ENCODE results near the gene MAPK1IP1L. TPM values are rescaled to one million over a fixed set of nuclear protein-coding genes. Genes with fewer than 3 reads are reported as not detected.

MAPK1IP1L gene
- total RNA-seq, 1 donor from 2014 or later = 100 TPM

DNA sequence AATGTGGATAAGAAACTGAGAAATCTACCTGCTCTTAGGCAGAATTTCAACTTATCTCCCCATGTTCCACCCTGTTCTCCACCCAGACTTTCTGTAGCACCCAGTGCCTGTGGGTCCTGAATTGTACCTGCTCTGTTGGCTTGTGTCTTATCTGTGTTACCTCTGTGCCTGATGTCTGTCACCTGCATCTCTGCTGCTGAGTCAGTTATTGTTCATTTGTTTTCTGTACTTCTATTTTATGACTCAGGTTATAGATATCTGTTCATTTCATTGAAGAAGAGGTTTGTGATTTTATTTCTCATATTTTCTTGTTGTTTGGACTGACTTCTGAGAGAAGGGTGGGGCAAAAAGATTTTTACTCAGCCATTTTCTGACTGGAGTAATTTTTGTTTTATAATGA lies 12.7 kb upstream of the MAPK1IP1L start:
- Mint-ChIP-seq H3K27me3 (no peaks in the 10 kb centered on the region), H3K36me3 (peaks cover 29% of the 10 kb centered on the region), H3K4me1 (ENCODE audit: unreplicated experiment) (no peaks in the 10 kb centered on the region), H3K4me3 (no peak overlapping the region), H3K27ac (peak overlapping the region; percentile 54), H3K9me3 (no peaks in the 10 kb centered on the region)
- no peak for TF ChIP-seq CTCF (conservative IDR thresholded peaks at IDR 0.05)
- no peak for DNase-seq (ENCODE audit: extremely low spot score, unreplicated experiment)

DNA sequence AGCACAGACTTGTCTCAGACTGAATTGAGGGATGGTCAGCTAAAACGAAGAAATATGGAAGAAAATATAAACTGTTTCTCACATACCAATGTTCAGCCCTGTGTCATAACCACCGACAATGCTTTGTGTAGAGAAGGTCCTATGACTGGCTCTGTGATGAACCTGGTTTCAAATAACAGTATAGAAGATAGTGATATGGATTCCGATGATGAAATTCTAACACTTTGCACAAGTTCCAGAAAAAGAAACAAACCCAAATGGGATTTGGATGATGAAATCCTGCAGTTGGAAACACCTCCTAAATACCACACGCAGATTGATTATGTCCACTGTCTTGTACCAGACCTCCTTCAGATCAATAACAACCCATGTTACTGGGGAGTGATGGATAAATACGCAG lies 7.9 kb upstream of the MAPK1IP1L start:
- no peaks in the 10 kb centered on the region for H3K27me3 Mint-ChIP-seq
- no peak overlapping the region for H3K27ac Mint-ChIP-seq
- peaks cover 13% of the 10 kb centered on the region for H3K36me3 Mint-ChIP-seq
- DNase-seq (ENCODE audit: extremely low spot score, unreplicated experiment) = no peak
- H3K9me3 Mint-ChIP-seq = no peaks in the 10 kb centered on the region
- no peak overlapping the region for H3K4me3 Mint-ChIP-seq
- no peak for TF ChIP-seq CTCF (conservative IDR thresholded peaks at IDR 0.05)
- no peaks in the 10 kb centered on the region for H3K4me1 Mint-ChIP-seq (ENCODE audit: unreplicated experiment)

DNA sequence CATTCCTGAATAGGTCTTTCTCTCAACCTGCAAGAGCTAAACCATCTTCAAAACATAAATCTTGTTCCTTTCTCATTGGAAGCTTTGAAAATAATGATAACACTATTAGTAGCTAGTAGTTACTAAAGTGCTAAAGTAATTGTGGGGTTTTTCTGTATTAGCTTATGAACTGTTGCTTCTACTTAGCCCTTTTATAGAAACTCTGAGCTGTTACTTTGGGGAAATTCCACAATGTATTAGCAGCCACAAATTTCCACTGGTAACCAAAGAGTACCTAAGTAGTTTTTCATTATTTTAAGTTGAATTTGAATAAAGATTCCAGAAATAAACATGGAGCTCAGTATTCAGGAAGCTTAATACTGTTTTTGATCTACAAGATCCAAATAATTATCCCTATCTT lies 6.4 kb upstream of the MAPK1IP1L start:
- Mint-ChIP-seq H3K36me3 (peaks cover 10% of the 10 kb centered on the region), H3K27ac (no peak overlapping the region), H3K4me3 (no peak overlapping the region), H3K4me1 (ENCODE audit: unreplicated experiment) (peaks cover 5% of the 10 kb centered on the region), H3K27me3 (no peaks in the 10 kb centered on the region), H3K9me3 (no peaks in the 10 kb centered on the region)
- DNase-seq (ENCODE audit: extremely low spot score, unreplicated experiment) = no peak
- TF ChIP-seq CTCF (conservative IDR thresholded peaks at IDR 0.05) = no peak

DNA sequence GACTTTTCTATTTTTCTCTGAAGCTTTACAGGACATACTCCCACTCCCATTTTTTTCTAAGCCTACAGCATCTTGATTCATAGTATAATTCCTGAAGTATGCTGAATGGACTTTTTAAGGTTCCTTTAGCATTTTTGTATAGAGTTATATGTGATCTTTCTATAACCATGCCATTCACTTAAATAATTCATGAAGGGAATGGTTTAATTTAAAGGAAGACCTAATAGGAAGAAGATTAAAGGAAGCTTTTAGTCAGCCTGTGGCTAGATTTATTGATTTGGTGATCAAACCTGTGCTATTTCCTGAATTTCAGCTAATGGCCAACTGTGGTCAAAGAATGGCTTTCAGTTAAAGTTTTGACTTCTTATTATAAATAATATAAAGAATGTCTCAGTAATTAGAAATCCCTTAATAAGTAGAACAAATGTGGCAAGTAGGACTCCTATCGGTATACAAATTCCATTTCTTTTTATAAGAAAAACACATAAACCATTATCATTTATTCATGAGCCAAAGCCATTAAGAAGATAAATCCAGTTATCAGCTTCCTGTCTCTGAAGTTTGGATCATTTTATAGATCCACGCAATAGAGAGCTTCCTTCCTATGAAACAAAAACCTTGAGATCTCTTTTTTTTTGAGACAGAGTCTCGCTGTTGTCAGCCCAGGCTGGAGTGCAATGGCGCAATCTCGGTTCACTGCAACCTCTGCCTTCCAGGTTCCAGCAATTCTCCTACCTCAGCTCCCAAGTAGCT lies 4.0 kb upstream of the MAPK1IP1L start:
- no peak overlapping the region for H3K27ac Mint-ChIP-seq
- H3K4me1 Mint-ChIP-seq (ENCODE audit: unreplicated experiment) = peaks cover 13% of the 10 kb centered on the region
- H3K36me3 Mint-ChIP-seq = peaks cover 13% of the 10 kb centered on the region
- H3K4me3 Mint-ChIP-seq = no peak overlapping the region
- no peak for DNase-seq (ENCODE audit: extremely low spot score, unreplicated experiment)
- no peak for TF ChIP-seq CTCF (conservative IDR thresholded peaks at IDR 0.05)
- H3K27me3 Mint-ChIP-seq = no peaks in the 10 kb centered on the region
- H3K9me3 Mint-ChIP-seq = no peaks in the 10 kb centered on the region

DNA sequence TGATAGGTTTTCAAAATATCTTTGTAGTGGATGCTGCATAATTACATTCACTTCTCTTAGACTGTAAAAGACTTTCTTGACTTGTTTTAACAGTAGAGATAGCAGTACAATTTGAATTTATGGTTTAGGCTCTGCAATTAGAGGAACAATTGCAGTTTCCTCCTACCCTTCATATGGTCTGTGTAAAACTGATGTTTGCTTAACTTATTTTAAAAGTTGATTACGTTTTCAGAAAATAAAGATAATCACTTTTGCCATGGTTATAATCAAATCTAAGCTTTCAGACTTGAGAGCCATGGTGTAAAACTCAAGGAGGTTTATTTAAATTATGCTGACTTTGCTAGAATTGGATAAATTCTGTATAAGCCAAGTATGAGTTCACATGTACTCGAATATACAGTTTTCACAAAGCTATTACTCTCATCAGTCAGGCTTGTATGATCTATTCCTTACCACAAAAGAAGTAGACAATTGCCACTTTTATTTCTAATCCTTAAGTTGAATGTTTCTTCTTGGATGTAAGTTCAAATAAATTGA lies 2.5 kb upstream of the MAPK1IP1L start:
- no peaks in the 10 kb centered on the region for H3K27me3 Mint-ChIP-seq
- H3K4me3 Mint-ChIP-seq = no peak overlapping the region
- no peak for TF ChIP-seq CTCF (conservative IDR thresholded peaks at IDR 0.05)
- no peaks in the 10 kb centered on the region for H3K9me3 Mint-ChIP-seq
- DNase-seq (ENCODE audit: extremely low spot score, unreplicated experiment) = no peak
- H3K4me1 Mint-ChIP-seq (ENCODE audit: unreplicated experiment) = peaks cover 26% of the 10 kb centered on the region
- H3K36me3 Mint-ChIP-seq = peaks cover 18% of the 10 kb centered on the region
- H3K27ac Mint-ChIP-seq = no peak overlapping the region

Measured in type B pancreatic cell (in vitro differentiated cells).